H1 (cell line): Measurements from ENCODE around the gene LARP4B. TPM values are rescaled to one million over a fixed set of nuclear protein-coding genes. Genes with fewer than 3 reads are reported as not detected.

Source experiments
- SIN3A ChIP-seq, 2 experiments: IDR thresholded peaks in 1 of 2; conservative IDR thresholded peaks in 1 of 2; 2 replicates each; pipeline ENCODE4 v1.6.1; 2011 to 2012; ENCODE audit warnings: low read length in 2 of 2, improper control_type of control experiment in 1 of 2, low read depth in 1 of 2, mild to moderate bottlenecking in 1 of 2
- polyA plus RNA-seq, 7 experiments: library from polyadenylated mRNA; depleted of rRNA in 3 of 7; stranded (reverse) in 5 of 7; unstranded in 2 of 7; fragments of >200 nt in 5 of 7; fragments of 200-250 nt in 2 of 7; gene quantifications; 1 replicate in 5 of 7; 2 replicates in 1 of 7; 4 replicates in 1 of 7; pipeline versions ENCODE4 v1.2.1 to v1.2.3, GENCODE V29; 2011 to 2013; ENCODE audit warnings: missing spikeins in 2 of 7, mixed read lengths in 2 of 7
- total RNA-seq: library from RNA; stranded (reverse); fragmentation: NEBNext Ultra II Directional; extraction: Animal tissue kit (Norgen Biotek cat#: 25700); gene quantifications from 2 replicates; pipeline ENCODE4 v1.2.1, GENCODE V29; 2021

The LARP4B gene
- total and polyA plus RNA-seq, 2 of the 8 experiments (the other 6 are each of a cell fraction or from before 2014, with no cell fraction given), result 20.1 to 78.6 TPM

- TF ChIP-seq SIN3A (conservative IDR thresholded peaks at IDR 0.05 in 1 of 2, IDR thresholded peaks at IDR 0.05 in 1 of 2; ENCODE audit: low read depth in 1 of 2, low read length in 2 of 2), result no peak
Observed at GRCh38 chr10:968546-969199, 37.2 kb upstream of the LARP4B start (continued).
